CD4-positive, alpha-beta T cell (primary cell): Measurements from ENCODE around the gene CLDN24. TPM values are rescaled to one million over a fixed set of nuclear protein-coding genes. Genes with fewer than 3 reads are reported as not detected.

Source experiments
- ATAC-seq: fragments of 200-7000 bp; cut with Tn5 transposase; one replicate; pipeline ENCODE4 v1.10.0; 2022; ENCODE audit warnings: mild to moderate bottlenecking; ENCODE audit not compliant: poor library complexity
- CTCF ChIA-PET: fragments of 350-600 bp; sonication (Branson Sonifier 250); formaldehyde crosslinking; loops from one replicate; lab custom pipeline; 2021; ENCODE audit warnings: antibody characterized with exemption, inconsistent platforms; lab: Charles Lee
- POLR2A ChIA-PET: fragments of 350-600 bp; sonication (Branson Sonifier 250); formaldehyde crosslinking; loops from one replicate; lab custom pipeline; 2021; ENCODE audit warnings: antibody characterized with exemption, inconsistent platforms; lab: Charles Lee
- DNase-seq, 14 experiments: peaks; one replicate each; pipeline ENCODE4 v3.0.0-alpha.2; 2013 to 2020; ENCODE audit warnings: mixed read lengths in 2 of 14
- H3K27ac ChIP-seq, 2 donors: one replicate each; pipeline versions ENCODE4 v1.5.1 to v1.7.0; 2013; ENCODE audit warnings: low read length in 2 of 2, low read depth in 1 of 2, mild to moderate bottlenecking in 1 of 2
- H3K27me3 ChIP-seq, 2 experiments: 1 replicate in 1 of 2; 2 replicates in 1 of 2; pipeline versions ENCODE4 v1.6.1 to v1.7.0; 2013; ENCODE audit warnings: low read length in 2 of 2, control low read depth in 1 of 2, mild to moderate bottlenecking in 1 of 2, moderate library complexity in 1 of 2; ENCODE audit not compliant: insufficient read depth in 2 of 2, control insufficient read depth in 1 of 2
- H3K36me3 ChIP-seq: one replicate; pipeline ENCODE4 v1.6.1; 2013; ENCODE audit warnings: low read length, control low read depth; ENCODE audit not compliant: insufficient read depth
- H3K4me1 ChIP-seq: one replicate; pipeline ENCODE4 v1.6.1; 2013; ENCODE audit warnings: low read length, control low read depth; ENCODE audit not compliant: insufficient read depth
- H3K4me3 ChIP-seq: one replicate; pipeline ENCODE4 v1.5.1; 2013; ENCODE audit warnings: mild to moderate bottlenecking, low read length, moderate library complexity
- H3K9me3 ChIP-seq, 2 experiments: 1 replicate in 1 of 2; 2 replicates in 1 of 2; pipeline versions ENCODE4 v1.6.1 to v1.7.0; 2013; ENCODE audit warnings: low read length in 2 of 2, mild to moderate bottlenecking in 2 of 2, control low read depth in 1 of 2, moderate library complexity in 1 of 2; ENCODE audit not compliant: control insufficient read depth in 1 of 2, insufficient read depth in 1 of 2
- H3K27ac Mint-ChIP-seq: one replicate; pipeline ENCODE4 v1.8.0; 2020; ENCODE audit warnings: mixed read lengths
- H3K27me3 Mint-ChIP-seq: one replicate; pipeline ENCODE4 v1.8.0; 2021; ENCODE audit warnings: mixed read lengths
- H3K36me3 Mint-ChIP-seq: one replicate; pipeline ENCODE4 v1.8.0; 2021; ENCODE audit warnings: low read depth, mixed read lengths
- H3K4me1 Mint-ChIP-seq: one replicate; pipeline ENCODE4 v1.8.0; 2021; ENCODE audit warnings: low read depth, mixed read lengths
- H3K4me3 Mint-ChIP-seq: one replicate; pipeline ENCODE4 v1.8.0; 2020; ENCODE audit warnings: mild to moderate bottlenecking, mixed read lengths
- H3K9me3 Mint-ChIP-seq: one replicate; pipeline ENCODE4 v1.8.0; 2020; ENCODE audit warnings: mixed read lengths
- CTCF ChIP-seq: fragments of 200-600 bp; IDR thresholded peaks from one replicate; pipeline ENCODE4 v1.8.0; 2022; ENCODE audit warnings: antibody characterized with exemption, mild to moderate bottlenecking
- intact Hi-C, 2 experiments: fragments of 100-400 bp; cut with DNase I in 1 of 2; cut with micrococcal nuclease in 1 of 2; formaldehyde crosslinking; loops; one replicate each; pipeline versions ENCODE4 v1.15.1 to v1.9.0; 2023 to 2025; cut with DNase I, micrococcal nuclease
- total RNA-seq, 174 experiments: library from RNA in 2 of 174; stranded (reverse) in 2 of 174; gene quantifications; one replicate each; pipeline ENCODE4 v1.2.3 and lab custom pipeline; 2021 to 2026

Gene CLDN24
- total RNA-seq, 2 experiments from 2014 or later: not detected

DNA sequence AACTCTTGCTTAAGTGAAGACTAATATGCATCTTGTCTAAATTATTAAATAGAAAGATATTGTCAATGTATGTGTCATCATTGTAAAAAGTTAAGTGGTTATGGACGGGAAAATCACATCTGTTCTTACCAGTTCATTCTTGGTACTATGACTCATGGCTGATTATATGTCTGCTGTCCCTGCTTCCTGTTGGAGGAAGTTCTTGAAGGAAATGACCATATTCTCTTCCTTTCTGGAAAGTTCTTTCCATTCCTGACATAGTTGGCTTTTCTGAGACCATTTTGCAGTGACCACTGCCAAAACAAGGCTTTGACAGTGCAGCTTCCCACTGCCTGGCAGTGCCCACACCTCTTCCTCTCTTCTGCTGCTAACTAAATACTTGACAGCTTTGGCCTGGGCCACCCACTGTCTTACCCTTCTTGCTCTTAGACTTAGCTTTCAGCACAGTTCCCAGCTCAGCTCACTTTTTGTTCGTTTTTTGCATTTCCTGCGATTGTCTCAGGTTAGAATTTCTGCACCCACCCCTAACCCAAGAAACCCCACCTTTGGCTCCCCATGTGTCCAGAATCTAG lies 13.2 kb upstream of the CLDN24 start:
- intact Hi-C loops: no loop called here
- no peaks in the 10 kb centered on the region for H3K4me1 Mint-ChIP-seq
- no peak overlapping the region for H3K4me3 Mint-ChIP-seq
- no peak for TF ChIP-seq CTCF
- Histone ChIP-seq H3K4me3 (no peak overlapping the region), H3K27ac (no peak overlapping the region), H3K36me3 (no peaks in the 10 kb centered on the region), H3K4me1 (no peaks in the 10 kb centered on the region), H3K9me3 (no peaks in the 10 kb centered on the region), H3K27me3 (peaks cover 0 to 4% of the 10 kb centered on the region in 2 experiments)
- H3K27me3 Mint-ChIP-seq: peaks cover 32% of the 10 kb centered on the region
- CTCF ChIA-PET: no interaction called here
- ATAC-seq (no peak), DNase-seq (no peak)
- POLR2A ChIA-PET: no interaction called here
- H3K27ac Mint-ChIP-seq: no peak overlapping the region
- no peaks in the 10 kb centered on the region for H3K36me3 Mint-ChIP-seq
- H3K9me3 Mint-ChIP-seq: no peaks in the 10 kb centered on the region

DNA sequence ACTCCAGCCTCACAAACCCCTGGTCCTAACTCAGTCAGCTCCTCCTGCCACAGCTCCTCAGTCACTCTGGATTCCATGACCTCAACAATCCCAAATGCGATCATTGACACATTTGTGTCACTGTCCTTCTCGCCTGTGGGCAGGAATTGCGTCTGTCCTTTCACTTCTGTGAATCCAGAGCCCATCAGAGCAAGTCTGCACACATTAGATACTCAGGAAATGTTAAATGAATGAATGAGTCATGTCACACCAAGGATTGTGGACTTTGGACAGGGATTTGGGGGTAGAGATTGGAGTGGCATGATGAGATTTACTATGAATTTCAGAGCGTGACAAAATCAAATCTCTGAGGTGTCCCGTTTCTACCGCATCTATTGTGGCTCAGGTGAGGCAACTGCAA lies 11.8 kb upstream of the CLDN24 start:
- no peaks in the 10 kb centered on the region for H3K9me3 ChIP-seq
- H3K36me3 Mint-ChIP-seq: no peaks in the 10 kb centered on the region
- H3K27ac ChIP-seq: no peak overlapping the region
- no peak for ATAC-seq
- H3K36me3 ChIP-seq: no peaks in the 10 kb centered on the region
- H3K4me3 Mint-ChIP-seq: no peak overlapping the region
- H3K9me3 Mint-ChIP-seq: no peaks in the 10 kb centered on the region
- intact Hi-C loops: no loop called here
- H3K27ac Mint-ChIP-seq: no peak overlapping the region
- ChIA-PET POLR2A (no interaction called here), CTCF (no interaction called here)
- no peak for TF ChIP-seq CTCF
- H3K4me1 ChIP-seq: no peaks in the 10 kb centered on the region
- DNase-seq: no peak
- peaks cover 31% of the 10 kb centered on the region for H3K27me3 Mint-ChIP-seq
- H3K4me3 ChIP-seq: no peak overlapping the region
- no peaks in the 10 kb centered on the region for H3K4me1 Mint-ChIP-seq
- peaks cover 0 to 4% of the 10 kb centered on the region in 2 experiments for H3K27me3 ChIP-seq

DNA sequence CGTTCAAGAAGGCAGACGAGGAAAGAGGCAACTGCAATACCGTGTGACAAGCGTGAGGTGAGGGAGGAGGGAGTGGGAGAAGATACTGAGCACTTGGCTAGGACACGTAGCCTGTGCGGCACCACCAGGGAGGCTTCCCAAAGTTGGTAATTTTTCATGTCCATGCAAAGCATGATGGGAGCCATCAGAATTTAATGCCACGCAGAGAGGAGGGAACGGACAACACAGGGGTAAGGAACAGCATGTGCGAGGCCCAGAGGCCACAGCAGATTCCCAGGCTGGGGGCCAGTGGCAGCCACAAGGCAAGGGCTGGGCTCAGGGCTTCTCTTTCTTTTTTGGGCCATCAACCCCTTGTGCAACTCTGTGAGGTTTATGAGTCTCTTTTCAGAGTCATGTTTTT lies 11.0 kb upstream of the CLDN24 start:
- intact Hi-C loops: no loop called here
- H3K9me3 ChIP-seq: no peaks in the 10 kb centered on the region
- no peaks in the 10 kb centered on the region for H3K36me3 ChIP-seq
- ChIA-PET CTCF (no interaction called here), POLR2A (no interaction called here)
- no peak overlapping the region for H3K4me3 ChIP-seq
- Mint-ChIP-seq H3K27ac (no peak overlapping the region), H3K36me3 (no peaks in the 10 kb centered on the region), H3K4me3 (no peak overlapping the region), H3K4me1 (no peaks in the 10 kb centered on the region), H3K9me3 (no peaks in the 10 kb centered on the region), H3K27me3 (peaks cover 31% of the 10 kb centered on the region)
- no peaks in the 10 kb centered on the region for H3K4me1 ChIP-seq
- DNase-seq: no peak
- no peak for ATAC-seq
- peaks cover 0 to 4% of the 10 kb centered on the region in 2 experiments for H3K27me3 ChIP-seq
- H3K27ac ChIP-seq: no peak overlapping the region
- TF ChIP-seq CTCF: no peak
